Measurements from ENCODE around the gene COL4A1. TPM values are rescaled to one million over a fixed set of nuclear protein-coding genes. Genes with fewer than 3 reads are reported as not detected.

Gene COL4A1
- total RNA-seq, 1 donor from 2014 or later, result 0.44 TPM

- intact Hi-C loops (cut with micrococcal nuclease), result no loop called here
Measured at GRCh38 chr13:110099922-110100321, 207.0 kb downstream of the COL4A1 start.

Other genes with a start within 250 kb of the COL4A1 start
- gene COL4A2, start 127 bp upstream of the COL4A1 start, total RNA-seq, result 0.37 and 0.73 TPM in 2 replicates